Peyer's patch (tissue), 4 donors: ENCODE results near the gene ADCY6. TPM values are rescaled to one million over a fixed set of nuclear protein-coding genes. Genes with fewer than 3 reads are reported as not detected.

Experiments used
- DNase-seq, 3 donors: peaks; one replicate each; pipeline ENCODE4 v3.0.0-alpha.2; 2017 to 2019
- H3K27ac ChIP-seq, 4 donors: fragments of 200-600 bp; sonication (generic); one replicate each; pipeline ENCODE4 v1.5.1; 2016 to 2019
- H3K27me3 ChIP-seq, 2 donors: fragments of 200-600 bp; sonication (generic); one replicate each; pipeline ENCODE4 v1.5.1; 2019
- H3K36me3 ChIP-seq, 3 donors: fragments of 200-600 bp; sonication (generic); one replicate each; pipeline ENCODE4 v1.5.1; 2016 to 2019
- H3K4me1 ChIP-seq, 4 donors: fragments of 200-600 bp; sonication (generic); one replicate each; pipeline ENCODE4 v1.5.1; 2016 to 2019
- H3K4me3 ChIP-seq, 4 donors: fragments of 200-600 bp; sonication (generic); 1 replicate in 3 of 4; 2 replicates in 1 of 4; pipeline ENCODE4 v1.5.1; 2016 to 2019; ENCODE audit warnings: mild to moderate bottlenecking in 1 of 4
- H3K9me3 ChIP-seq, 4 donors: fragments of 200-600 bp; sonication (generic); one replicate each; pipeline ENCODE4 v1.5.1; 2016 to 2019; ENCODE audit warnings: mild to moderate bottlenecking in 1 of 4
- POLR2A ChIP-seq, 2 donors: fragments of 450-650 bp; IDR thresholded peaks; one replicate each; pipeline ENCODE4 v1.5.1; 2017; ENCODE audit warnings: antibody characterized with exemption in 2 of 2, mild to moderate bottlenecking in 2 of 2, moderate library complexity in 2 of 2
- total RNA-seq, 4 donors: library from RNA; depleted of rRNA; stranded (reverse); fragments of >200 nt; gene quantifications; one replicate each; pipeline ENCODE4 v1.1.0, GENCODE V29; 2016
- TF ChIP-seq, protein P1 (sequence below), 6 experiments: fragments of 450-650 bp in 4 of 6; fragments of 200-600 bp in 2 of 6; sonication (generic) in 1 of 6; IDR thresholded peaks; one replicate each; pipeline ENCODE4 v1.5.1; 2017 to 2019; ENCODE audit warnings: antibody characterized with exemption in 6 of 6, mild to moderate bottlenecking in 3 of 6, moderate library complexity in 1 of 6

ADCY6 gene
- total RNA-seq, 4 donors from 2014 or later: 71.3 to 175 (median 129) TPM

DNA sequence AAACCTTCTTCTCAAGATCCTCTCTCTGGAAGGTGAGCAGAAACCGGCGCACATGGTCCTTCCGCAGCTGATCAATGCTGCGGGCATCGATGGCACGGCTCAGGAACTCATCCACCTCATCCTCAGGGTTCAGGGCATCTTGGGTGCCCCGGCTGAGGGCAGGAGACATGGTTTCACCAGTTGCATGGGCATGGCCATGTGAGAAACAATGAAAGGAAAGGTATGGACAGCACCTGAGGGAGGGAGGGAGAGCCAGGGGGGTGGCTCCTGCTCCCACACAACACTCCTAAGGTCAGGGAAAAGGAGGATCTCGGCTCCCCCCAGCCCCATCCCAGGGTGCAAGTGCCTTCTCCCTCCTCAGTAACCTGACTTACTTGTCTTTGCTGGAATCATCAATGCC lies 13.6 kb downstream of the ADCY6 start:
- no peak for TF ChIP-seq POLR2A (IDR thresholded peaks at IDR 0.05)
- TF ChIP-seq, protein P1, sequence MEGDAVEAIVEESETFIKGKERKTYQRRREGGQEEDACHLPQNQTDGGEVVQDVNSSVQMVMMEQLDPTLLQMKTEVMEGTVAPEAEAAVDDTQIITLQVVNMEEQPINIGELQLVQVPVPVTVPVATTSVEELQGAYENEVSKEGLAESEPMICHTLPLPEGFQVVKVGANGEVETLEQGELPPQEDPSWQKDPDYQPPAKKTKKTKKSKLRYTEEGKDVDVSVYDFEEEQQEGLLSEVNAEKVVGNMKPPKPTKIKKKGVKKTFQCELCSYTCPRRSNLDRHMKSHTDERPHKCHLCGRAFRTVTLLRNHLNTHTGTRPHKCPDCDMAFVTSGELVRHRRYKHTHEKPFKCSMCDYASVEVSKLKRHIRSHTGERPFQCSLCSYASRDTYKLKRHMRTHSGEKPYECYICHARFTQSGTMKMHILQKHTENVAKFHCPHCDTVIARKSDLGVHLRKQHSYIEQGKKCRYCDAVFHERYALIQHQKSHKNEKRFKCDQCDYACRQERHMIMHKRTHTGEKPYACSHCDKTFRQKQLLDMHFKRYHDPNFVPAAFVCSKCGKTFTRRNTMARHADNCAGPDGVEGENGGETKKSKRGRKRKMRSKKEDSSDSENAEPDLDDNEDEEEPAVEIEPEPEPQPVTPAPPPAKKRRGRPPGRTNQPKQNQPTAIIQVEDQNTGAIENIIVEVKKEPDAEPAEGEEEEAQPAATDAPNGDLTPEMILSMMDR (IDR thresholded peaks at IDR 0.05): no peak
- peaks cover 0 to 80% (median 0%) of the 10 kb centered on the region in 3 donors for H3K36me3 ChIP-seq

DNA sequence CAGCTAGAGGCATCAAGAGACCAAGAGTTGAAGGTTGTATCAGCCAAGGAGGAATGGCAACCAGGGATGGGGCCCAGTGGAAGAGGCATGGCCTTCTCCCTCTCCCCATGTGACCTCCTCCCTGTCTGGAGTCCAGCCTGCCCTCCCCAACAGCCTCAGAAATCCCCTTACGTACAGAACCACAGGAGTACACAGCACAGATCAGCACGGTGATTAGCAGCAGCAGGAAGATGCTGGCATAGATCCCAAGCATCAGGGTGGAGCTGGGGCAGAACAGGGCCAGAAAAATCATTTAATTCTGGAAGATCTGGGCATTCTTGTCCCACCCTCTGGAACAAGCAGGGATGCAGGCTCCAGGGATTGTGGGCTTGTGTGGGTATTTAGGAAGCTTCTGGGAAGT lies 14.4 kb downstream of the ADCY6 start:
- DNase-seq: no peak
- H3K4me1 ChIP-seq: peaks cover 0 to 3% (median 0%) of the 10 kb centered on the region in 4 donors
- H3K27me3 ChIP-seq: no peaks in the 10 kb centered on the region
- H3K4me3 ChIP-seq: no peak overlapping the region
- H3K27ac ChIP-seq: no peak overlapping the region
- TF ChIP-seq POLR2A (IDR thresholded peaks at IDR 0.05): no peak
- TF ChIP-seq, protein P1 (IDR thresholded peaks at IDR 0.05): no peak
- no peaks in the 10 kb centered on the region for H3K9me3 ChIP-seq
- peaks cover 0 to 83% (median 0%) of the 10 kb centered on the region in 3 donors for H3K36me3 ChIP-seq

More for the DNA sequence above, 13.6 kb downstream of the ADCY6 start:
- Histone ChIP-seq H3K9me3 (no peaks in the 10 kb centered on the region), H3K27me3 (no peaks in the 10 kb centered on the region), H3K4me3 (no peak overlapping the region), H3K4me1 (peaks cover 0 to 10% (median 0%) of the 10 kb centered on the region in 4 donors), H3K27ac (no peak overlapping the region)
- no peak for DNase-seq

DNA sequence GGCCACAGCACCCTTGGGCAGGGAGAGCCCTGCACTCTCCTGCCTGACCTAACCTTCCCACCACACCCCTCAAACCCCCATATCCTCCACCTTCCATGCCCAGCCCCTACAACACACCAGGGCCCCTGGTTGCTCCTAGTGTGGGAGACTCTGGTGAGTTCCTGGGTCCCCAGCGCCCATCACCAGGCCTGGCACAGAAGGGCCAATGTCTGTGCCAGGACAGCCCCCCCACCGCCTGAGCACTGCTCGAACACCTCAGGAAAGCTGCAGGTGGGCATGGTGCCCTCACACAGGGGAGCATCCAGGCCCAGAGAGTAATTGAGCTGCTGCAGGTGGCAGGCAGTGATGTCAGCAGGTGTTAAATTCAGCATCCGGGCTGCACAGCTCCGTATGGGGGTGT lies 15.2 kb downstream of the ADCY6 start:
- TF ChIP-seq, protein P1 (IDR thresholded peaks at IDR 0.05): no peak
- no peak for TF ChIP-seq POLR2A (IDR thresholded peaks at IDR 0.05)
- Histone ChIP-seq H3K4me1 (no peaks in the 10 kb centered on the region), H3K36me3 (peaks cover 0 to 88% (median 0%) of the 10 kb centered on the region in 3 donors), H3K9me3 (no peaks in the 10 kb centered on the region), H3K27me3 (no peaks in the 10 kb centered on the region), H3K27ac (no peak overlapping the region), H3K4me3 (no peak overlapping the region)
- no peak for DNase-seq

DNA sequence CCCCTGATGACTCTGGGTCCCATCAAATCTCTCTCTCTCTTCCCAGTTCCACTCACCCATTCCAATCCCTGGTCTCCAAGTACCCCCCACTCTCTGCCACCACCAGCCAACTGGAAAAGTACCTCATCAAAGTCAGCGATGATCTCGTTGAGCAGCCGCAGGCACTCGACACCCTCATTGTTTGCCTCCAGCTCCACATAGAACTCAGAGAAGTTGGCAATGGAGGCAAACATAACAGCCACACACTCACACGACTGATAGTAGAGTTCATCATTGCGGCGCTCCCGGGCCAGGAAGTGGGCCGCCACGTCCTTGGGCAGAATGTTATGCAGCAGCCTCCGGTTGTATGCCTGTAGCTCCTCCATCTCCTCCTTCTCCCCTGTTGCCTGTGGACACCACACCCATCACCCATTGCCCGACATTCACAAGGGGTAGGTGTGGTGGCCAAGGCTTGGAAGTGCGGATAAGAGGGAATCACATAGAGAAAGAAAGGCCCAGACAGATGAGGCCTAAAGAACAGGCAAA lies 17.2 kb downstream of the ADCY6 start:
- TF ChIP-seq POLR2A (IDR thresholded peaks at IDR 0.05): no peak
- TF ChIP-seq, protein P1 (IDR thresholded peaks at IDR 0.05): no peak

DNA sequence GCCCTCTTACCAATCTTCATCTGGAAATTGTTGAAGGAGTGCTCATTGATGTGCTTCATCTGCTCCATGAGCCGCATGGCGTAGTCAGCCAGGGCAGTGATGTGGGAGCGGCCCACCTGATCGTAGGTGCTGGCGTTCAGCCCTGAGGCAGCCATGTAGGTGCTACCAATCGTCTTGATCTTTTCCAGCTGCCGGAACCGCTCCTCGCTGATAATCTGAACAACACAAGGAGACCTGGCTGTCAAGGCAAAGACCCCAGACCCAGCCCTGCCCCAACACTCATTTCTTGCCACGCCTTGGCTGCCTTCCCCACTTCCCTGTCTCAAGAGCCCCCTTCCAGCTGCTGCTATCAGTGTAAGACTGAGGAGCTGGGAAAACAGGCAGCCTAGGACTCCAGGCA lies 18.1 kb downstream of the ADCY6 start:
- Histone ChIP-seq H3K36me3 (peaks cover 0 to 83% (median 0%) of the 10 kb centered on the region in 3 donors), H3K27me3 (no peaks in the 10 kb centered on the region), H3K4me3 (no peak overlapping the region), H3K4me1 (peaks cover 0 to 5% (median 2%) of the 10 kb centered on the region in 4 donors), H3K9me3 (no peaks in the 10 kb centered on the region), H3K27ac (no peak overlapping the region)
- no peak for DNase-seq
- TF ChIP-seq, protein P1 (IDR thresholded peaks at IDR 0.05): no peak
- no peak for TF ChIP-seq POLR2A (IDR thresholded peaks at IDR 0.05)

More for the DNA sequence above, 17.2 kb downstream of the ADCY6 start:
- Histone ChIP-seq H3K4me1 (no peaks in the 10 kb centered on the region), H3K9me3 (no peaks in the 10 kb centered on the region), H3K27me3 (no peaks in the 10 kb centered on the region), H3K27ac (no peak overlapping the region), H3K36me3 (peaks cover 0 to 90% (median 0%) of the 10 kb centered on the region in 3 donors), H3K4me3 (no peak overlapping the region)
- DNase-seq: no peak
